Breast epithelium (tissue), 3 donors: ENCODE results near the gene MYLK2.

Experiments
- CTCF ChIP-seq, 3 donors: fragments of 450-650 bp; IDR thresholded peaks; one replicate each; pipeline ENCODE4 v1.5.1; 2016 to 2017; ENCODE audit warnings: antibody characterized with exemption in 3 of 3, mild to moderate bottlenecking in 3 of 3, moderate library complexity in 3 of 3
- POLR2A ChIP-seq: fragments of 450-650 bp; IDR thresholded peaks from one replicate; pipeline ENCODE4 v1.6.1; 2016; ENCODE audit warnings: antibody characterized with exemption, mild to moderate bottlenecking, moderate library complexity

GRCh38 chr20:31811796-31812728 is 7.1 kb upstream of the MYLK2 start:
- TF ChIP-seq CTCF (IDR thresholded peaks at IDR 0.05): no peak
- TF ChIP-seq POLR2A: no peak
